ENCODE measurements around the gene CUBN. TPM values are rescaled to one million over a fixed set of nuclear protein-coding genes. Genes with fewer than 3 reads are reported as not detected.
"Not testable (repeated sequence)": the region's sequence is repeated elsewhere in the genome, so short reads cannot be mapped to it uniquely, and the experiment has no call there.

The CUBN gene
- total RNA-seq, 1 experiment from 2014 or later: 0.07 TPM

GRCh38 chr10:17019696-17020095 is 109.9 kb downstream of the CUBN start:
- intact Hi-C loops (cut with micrococcal nuclease; ENCODE audit: unreplicated experiment): loop anchor here (10.0 kb wide), 2 partner anchors 175 to 185 kb away; partner anchors contain the start of gene TRDMT1
- Histone ChIP-seq H2AFZ (no peak overlapping the region), H3K36me3 (ENCODE audit: low read depth) (no peaks in the 10 kb centered on the region), H3K4me3 (no peak overlapping the region), H3K4me2 (no peak overlapping the region), H3K27ac (no peak overlapping the region), H3K4me1 (replicated peaks; ENCODE audit: insufficient read depth) (peaks cover 11% of the 10 kb centered on the region), H3F3A (ENCODE audit: insufficient read depth, low read depth) (no peaks in the 10 kb centered on the region), H4K20me1 (ENCODE audit: insufficient read depth) (no peaks in the 10 kb centered on the region), H3K9me3 (ENCODE audit: insufficient read depth, low read depth) (no peaks in the 10 kb centered on the region), H3K27me3 (ENCODE audit: insufficient read depth, low read depth) (no peaks in the 10 kb centered on the region), H3K79me2 (ENCODE audit: low read depth) (no peaks in the 10 kb centered on the region), H3K9me2 (ENCODE audit: insufficient read depth) (no peaks in the 10 kb centered on the region)
- no peak for DNase-seq
- TF ChIP-seq EZH2 (IDR thresholded peaks at IDR 0.05; ENCODE audit: low read depth): no peak
- no peak for TF ChIP-seq CTCF (conservative IDR thresholded peaks at IDR 0.05)
- no TSS peak for BruUV-seq (replicated peaks)
- CTCF ChIA-PET: interaction anchor here (0.6 kb wide), 1 partner anchor 239 kb away, joined by 4 read pairs; no protein-coding TSS in a partner anchor
- POLR2A ChIA-PET (ENCODE audit: unreplicated experiment): no interaction called here

- CTCF ChIA-PET: not testable (repeated sequence)
Measured at GRCh38 chr10:17013131-17013983, 116.3 kb downstream of the CUBN start.

GRCh38 chr10:17012731-17013130 is 116.9 kb downstream of the CUBN start:
- POLR2A ChIA-PET (ENCODE audit: unreplicated experiment): not testable (repeated sequence)

More at GRCh38 chr10:17013131-17013983, 116.3 kb downstream of the CUBN start:
- H3K79me2 ChIP-seq (ENCODE audit: low read depth); intact Hi-C loops (cut with micrococcal nuclease; ENCODE audit: unreplicated experiment); H3K9me3 ChIP-seq (ENCODE audit: insufficient read depth, low read depth); H4K20me1 ChIP-seq (ENCODE audit: insufficient read depth); H3K4me3 ChIP-seq; POLR2A ChIA-PET (ENCODE audit: unreplicated experiment); H3K4me2 ChIP-seq; DNase-seq; H3K27me3 ChIP-seq (ENCODE audit: insufficient read depth, low read depth); H3K36me3 ChIP-seq (ENCODE audit: low read depth); H2AFZ ChIP-seq; H3K4me1 ChIP-seq (replicated peaks; ENCODE audit: insufficient read depth); H3K27ac ChIP-seq; BruUV-seq (replicated peaks); H3K9me2 ChIP-seq (ENCODE audit: insufficient read depth); H3F3A ChIP-seq (ENCODE audit: insufficient read depth, low read depth): not testable (repeated sequence)

GRCh38 chr10:17010363-17011145 is 119.1 kb downstream of the CUBN start:
- no TSS peak for BruUV-seq (replicated peaks)
- Histone ChIP-seq H3F3A (ENCODE audit: insufficient read depth, low read depth) (no peaks in the 10 kb centered on the region), H4K20me1 (ENCODE audit: insufficient read depth) (no peaks in the 10 kb centered on the region), H2AFZ (no peak overlapping the region), H3K27me3 (ENCODE audit: insufficient read depth, low read depth) (no peaks in the 10 kb centered on the region), H3K79me2 (ENCODE audit: low read depth) (no peaks in the 10 kb centered on the region), H3K4me3 (no peak overlapping the region), H3K27ac (no peak overlapping the region), H3K36me3 (ENCODE audit: low read depth) (no peaks in the 10 kb centered on the region), H3K4me2 (no peak overlapping the region), H3K9me3 (ENCODE audit: insufficient read depth, low read depth) (no peaks in the 10 kb centered on the region), H3K4me1 (replicated peaks; ENCODE audit: insufficient read depth) (no peaks in the 10 kb centered on the region), H3K9me2 (ENCODE audit: insufficient read depth) (no peaks in the 10 kb centered on the region)
- intact Hi-C loops (cut with micrococcal nuclease; ENCODE audit: unreplicated experiment): no loop called here
- DNase-seq: no peak
- TF ChIP-seq EZH2 (IDR thresholded peaks at IDR 0.05; ENCODE audit: low read depth): no peak
- TF ChIP-seq CTCF (conservative IDR thresholded peaks at IDR 0.05): no peak
- ChIA-PET CTCF (no interaction called here), POLR2A (ENCODE audit: unreplicated experiment) (no interaction called here)

More at GRCh38 chr10:17012731-17013130, 116.9 kb downstream of the CUBN start:
- H3K27me3 ChIP-seq (ENCODE audit: insufficient read depth, low read depth); H4K20me1 ChIP-seq (ENCODE audit: insufficient read depth); H3K36me3 ChIP-seq (ENCODE audit: low read depth); H3K27ac ChIP-seq; H3F3A ChIP-seq (ENCODE audit: insufficient read depth, low read depth); BruUV-seq (replicated peaks); H3K9me2 ChIP-seq (ENCODE audit: insufficient read depth); H3K4me2 ChIP-seq; H2AFZ ChIP-seq; DNase-seq; intact Hi-C loops (cut with micrococcal nuclease; ENCODE audit: unreplicated experiment); H3K4me1 ChIP-seq (replicated peaks; ENCODE audit: insufficient read depth); H3K9me3 ChIP-seq (ENCODE audit: insufficient read depth, low read depth); H3K79me2 ChIP-seq (ENCODE audit: low read depth); H3K4me3 ChIP-seq; CTCF ChIA-PET: not testable (repeated sequence)
